PC-9 (cell line): ENCODE results near the gene OPA1. TPM values are rescaled to one million over a fixed set of nuclear protein-coding genes. Genes with fewer than 3 reads are reported as not detected.

Source experiments
- BruUV-seq: library from RNA; stranded (reverse); fragments of 400-500 nt; replicated peaks from 2 replicates; lab custom pipeline; 2021; lab: Mats Ljungman, UMichigan
- CTCF ChIA-PET: fragments of 300-600 bp; sonication (Branson Sonifier 250); formaldehyde crosslinking; loops from one replicate; lab custom pipeline; 2022; ENCODE audit warnings: antibody characterized with exemption; lab: Charles Lee
- POLR2A ChIA-PET: fragments of 300-600 bp; sonication (Branson Sonifier 250); formaldehyde crosslinking; loops from one replicate; lab custom pipeline; 2022; ENCODE audit warnings: antibody characterized with exemption; ENCODE audit not compliant: unreplicated experiment; lab: Charles Lee
- DNase-seq, 2 experiments: peaks; one replicate each; pipeline versions ENCODE4 v3.0.0 to v3.0.0-alpha.2; 2015 to 2022; ENCODE audit warnings: mixed read lengths in 1 of 2
- H2AFZ ChIP-seq: fragments of 200-600 bp; sonication (generic); 2 replicates; pipeline ENCODE4 v1.8.1; 2017; ENCODE audit warnings: antibody characterized with exemption
- H3F3A ChIP-seq: fragments of 200-600 bp; sonication (generic); 2 replicates; pipeline ENCODE4 v1.8.1; 2017; ENCODE audit warnings: antibody characterized with exemption, mild to moderate bottlenecking, low read depth; ENCODE audit not compliant: insufficient read depth
- H3K27ac ChIP-seq: fragments of 200-600 bp; sonication (generic); 2 replicates; pipeline ENCODE4 v1.6.1; 2016; ENCODE audit warnings: mixed run types
- H3K27me3 ChIP-seq: fragments of 200-600 bp; sonication (generic); 2 replicates; pipeline ENCODE4 v1.6.1; 2016; ENCODE audit warnings: low read depth, mixed run types; ENCODE audit not compliant: insufficient read depth
- H3K36me3 ChIP-seq: fragments of 200-600 bp; sonication (generic); 2 replicates; pipeline ENCODE4 v1.6.1; 2016; ENCODE audit warnings: low read depth, mixed run types
- H3K4me1 ChIP-seq: fragments of 200-600 bp; sonication (generic); replicated peaks from 2 replicates; pipeline ENCODE4 v1.6.1; 2016; ENCODE audit warnings: mixed run types; ENCODE audit not compliant: insufficient read depth
- H3K4me2 ChIP-seq: fragments of 200-600 bp; sonication (generic); 2 replicates; pipeline ENCODE4 v1.6.1; 2017; ENCODE audit warnings: mixed run types
- H3K4me3 ChIP-seq: fragments of 200-600 bp; sonication (generic); 2 replicates; pipeline ENCODE4 v1.6.1; 2016; ENCODE audit warnings: mixed run types
- H3K79me2 ChIP-seq: fragments of 200-600 bp; sonication (generic); 2 replicates; pipeline ENCODE4 v1.6.1; 2017; ENCODE audit warnings: low read depth, mixed run types
- H3K9me2 ChIP-seq: fragments of 200-600 bp; sonication (generic); 2 replicates; pipeline ENCODE4 v1.8.1; 2017; ENCODE audit warnings: mild to moderate bottlenecking; ENCODE audit not compliant: insufficient read depth
- H3K9me3 ChIP-seq: fragments of 200-600 bp; sonication (generic); 2 replicates; pipeline ENCODE4 v1.8.1; 2016; ENCODE audit warnings: low read depth; ENCODE audit not compliant: insufficient read depth
- H4K20me1 ChIP-seq: fragments of 200-600 bp; sonication (generic); 2 replicates; pipeline ENCODE4 v1.8.1; 2017; ENCODE audit not compliant: insufficient read depth
- CTCF ChIP-seq: fragments of 200-600 bp; sonication (generic); conservative IDR thresholded peaks from 2 replicates; pipeline ENCODE4 v1.6.1; 2017; ENCODE audit warnings: mixed run types, antibody characterized with exemption, mild to moderate bottlenecking, moderate library complexity
- EZH2 ChIP-seq: fragments of 200-600 bp; sonication (generic); IDR thresholded peaks from 2 replicates; pipeline ENCODE4 v1.8.0; 2017; ENCODE audit warnings: antibody characterized with exemption, low read depth
- intact Hi-C: fragments of 100-400 bp; cut with micrococcal nuclease; formaldehyde crosslinking; loops from one replicate; pipeline ENCODE4 v1.10.0; 2022; ENCODE audit not compliant: unreplicated experiment
- total RNA-seq: library from RNA; stranded (reverse); gene quantifications from 2 replicates; pipeline ENCODE4 v1.2.3, GENCODE V29; 2021

The OPA1 gene
- total RNA-seq, 1 experiment from 2014 or later, result 120 TPM

GRCh38 chr3:193710286-193711165 lies 117.5 kb downstream of the OPA1 start:
- Histone ChIP-seq H3K79me2 (no peaks in the 10 kb centered on the region), H3K4me2 (no peak overlapping the region), H3K36me3 (no peaks in the 10 kb centered on the region), H2AFZ (no peak overlapping the region), H3K9me2 (no peaks in the 10 kb centered on the region), H3K27me3 (no peaks in the 10 kb centered on the region), H3K27ac (no peak overlapping the region), H3F3A (no peaks in the 10 kb centered on the region), H3K9me3 (peaks cover 16% of the 10 kb centered on the region), H3K4me1 (no peaks in the 10 kb centered on the region), H3K4me3 (no peak overlapping the region), H4K20me1 (no peaks in the 10 kb centered on the region)
- no TSS peak for BruUV-seq
- intact Hi-C loops, result no loop called here
- ChIA-PET CTCF (no interaction called here), POLR2A (no interaction called here)
- TF ChIP-seq EZH2, result no peak
- TF ChIP-seq CTCF, result no peak
- DNase-seq, result no peak

- Histone ChIP-seq H3K9me2 (no peaks in the 10 kb centered on the region), H3K4me3 (no peak overlapping the region), H3K36me3 (no peaks in the 10 kb centered on the region), H3F3A (no peaks in the 10 kb centered on the region), H4K20me1 (no peaks in the 10 kb centered on the region), H3K9me3 (peaks cover 16% of the 10 kb centered on the region), H3K27ac (no peak overlapping the region), H2AFZ (no peak overlapping the region), H3K4me1 (no peaks in the 10 kb centered on the region), H3K79me2 (no peaks in the 10 kb centered on the region), H3K27me3 (no peaks in the 10 kb centered on the region), H3K4me2 (no peak overlapping the region)
- ChIA-PET CTCF (no interaction called here), POLR2A (no interaction called here)
- no peak for DNase-seq
- TF ChIP-seq CTCF (no peak), EZH2 (no peak)
- BruUV-seq, result no TSS peak
- intact Hi-C loops, result no loop called here
These were observed 118.1 kb downstream of the OPA1 start for GRCh38 chr3:193711166-193711485.

GRCh38 chr3:193711523-193711963 lies 118.5 kb downstream of the OPA1 start:
- Histone ChIP-seq H3K9me3 (peaks cover 16% of the 10 kb centered on the region), H3K27me3 (no peaks in the 10 kb centered on the region), H3K4me1 (no peaks in the 10 kb centered on the region), H3K9me2 (no peaks in the 10 kb centered on the region), H3K79me2 (no peaks in the 10 kb centered on the region), H2AFZ (no peak overlapping the region), H3K4me3 (no peak overlapping the region), H3F3A (no peaks in the 10 kb centered on the region), H3K27ac (no peak overlapping the region), H3K36me3 (no peaks in the 10 kb centered on the region), H4K20me1 (no peaks in the 10 kb centered on the region), H3K4me2 (no peak overlapping the region)
- intact Hi-C loops, result no loop called here
- DNase-seq, result no peak
- ChIA-PET POLR2A (no interaction called here), CTCF (no interaction called here)
- TF ChIP-seq CTCF (no peak), EZH2 (no peak)
- no TSS peak for BruUV-seq
